Gastrocnemius medialis (tissue), 4 donors: Measurements from ENCODE around the gene WDR26. TPM values are rescaled to one million over a fixed set of nuclear protein-coding genes. Genes with fewer than 3 reads are reported as not detected.

ENCODE experiments used
- ATAC-seq, 2 donors: fragments of 150-250 bp; one replicate each; pipeline ENCODE4 v1.9.1; 2016
- DNase-seq, 2 donors: peaks; one replicate each; pipeline ENCODE4 v3.0.0-alpha.2; 2019
- H3K27ac ChIP-seq, 4 donors: fragments of 200-600 bp; sonication (generic); 1 replicate in 1 of 4; 2 replicates in 3 of 4; pipeline ENCODE4 v1.5.1; 2016 to 2018; ENCODE audit warnings: mild to moderate bottlenecking in 2 of 4, moderate library complexity in 1 of 4
- H3K27me3 ChIP-seq, 3 donors: fragments of 200-600 bp; sonication (generic) in 2 of 3; 1 replicate in 1 of 3; 2 replicates in 2 of 3; pipeline versions ENCODE4 v1.5.1 to v1.6.0; 2016 to 2019; ENCODE audit warnings: mild to moderate bottlenecking in 1 of 3, moderate library complexity in 1 of 3
- H3K36me3 ChIP-seq, 2 donors: fragments of 200-600 bp; sonication (generic) in 1 of 2; one replicate each; pipeline ENCODE4 v1.5.1; 2017 to 2018
- H3K4me1 ChIP-seq, 2 donors: fragments of 200-600 bp; sonication (generic) in 1 of 2; one replicate each; pipeline ENCODE4 v1.5.1; 2016 to 2017; ENCODE audit warnings: mild to moderate bottlenecking in 2 of 2
- H3K4me3 ChIP-seq, 4 donors: fragments of 200-600 bp; sonication (generic) in 3 of 4; 1 replicate in 1 of 4; 2 replicates in 3 of 4; pipeline ENCODE4 v1.5.1; 2016 to 2019; ENCODE audit warnings: mild to moderate bottlenecking in 2 of 4
- H3K9me3 ChIP-seq, 3 donors: fragments of 200-600 bp; sonication (generic) in 2 of 3; 1 replicate in 1 of 3; 2 replicates in 2 of 3; pipeline ENCODE4 v1.5.1; 2016 to 2019
- POLR2A ChIP-seq, 2 donors: fragments of 450-650 bp; IDR thresholded peaks; one replicate each; pipeline ENCODE4 v1.6.1; 2017; ENCODE audit warnings: antibody characterized with exemption in 2 of 2, mild to moderate bottlenecking in 2 of 2, moderate library complexity in 2 of 2
- in situ Hi-C, 4 donors: fragments of 200-750 bp; cut with MboI; loops; one replicate each; pipeline versions ENCODE4 v1.15.0 to v1.8.0; 2017; ENCODE audit warnings: low sequenced_read_pairs in 4 of 4
- intact Hi-C: fragments of 100-400 bp; cut with DNase I; formaldehyde crosslinking; loops from one replicate; pipeline ENCODE4 v1.15.1; 2023; ENCODE audit warnings: low total_unique reads
- total RNA-seq, 4 donors: library from RNA; depleted of rRNA; stranded (reverse); fragments of >200 nt; gene quantifications; one replicate each; pipeline versions ENCODE4 v1.1.0 to v1.2.3, GENCODE V29; 2016
- TF ChIP-seq, protein P1 (sequence below), 5 experiments: fragments of 450-650 bp in 3 of 5; fragments of 200-600 bp in 2 of 5; sonication (generic) in 2 of 5; IDR thresholded peaks in 4 of 5; conservative IDR thresholded peaks in 1 of 5; 1 replicate in 4 of 5; 2 replicates in 1 of 5; pipeline ENCODE4 v1.5.1; 2016 to 2019; ENCODE audit warnings: antibody characterized with exemption in 5 of 5, mild to moderate bottlenecking in 3 of 5, moderate library complexity in 3 of 5

Gene WDR26
- total RNA-seq, 4 donors from 2014 or later: 62.1 to 86.5 (median 74.0) TPM

DNA sequence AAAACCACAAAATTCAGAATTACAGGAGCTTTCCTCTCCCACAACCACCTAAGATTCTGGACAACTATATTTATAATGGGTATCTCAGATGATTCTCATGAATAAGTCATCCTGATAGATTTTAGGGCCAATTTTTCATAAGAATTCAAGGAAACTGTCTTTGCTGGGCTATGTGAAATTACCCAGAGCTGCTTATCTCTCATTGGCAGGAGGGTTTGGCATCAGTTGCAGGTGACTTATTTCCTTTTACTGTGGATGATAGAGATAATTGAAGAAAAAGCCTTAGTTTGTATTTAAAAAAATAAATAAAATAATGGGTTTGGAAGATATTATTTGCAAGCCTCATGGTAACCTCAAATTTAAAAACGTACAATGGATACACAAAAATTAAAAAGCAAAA is 38.2 kb upstream of the WDR26 start:
- no peak for TF ChIP-seq POLR2A (IDR thresholded peaks at IDR 0.05)
- TF ChIP-seq, protein P1, sequence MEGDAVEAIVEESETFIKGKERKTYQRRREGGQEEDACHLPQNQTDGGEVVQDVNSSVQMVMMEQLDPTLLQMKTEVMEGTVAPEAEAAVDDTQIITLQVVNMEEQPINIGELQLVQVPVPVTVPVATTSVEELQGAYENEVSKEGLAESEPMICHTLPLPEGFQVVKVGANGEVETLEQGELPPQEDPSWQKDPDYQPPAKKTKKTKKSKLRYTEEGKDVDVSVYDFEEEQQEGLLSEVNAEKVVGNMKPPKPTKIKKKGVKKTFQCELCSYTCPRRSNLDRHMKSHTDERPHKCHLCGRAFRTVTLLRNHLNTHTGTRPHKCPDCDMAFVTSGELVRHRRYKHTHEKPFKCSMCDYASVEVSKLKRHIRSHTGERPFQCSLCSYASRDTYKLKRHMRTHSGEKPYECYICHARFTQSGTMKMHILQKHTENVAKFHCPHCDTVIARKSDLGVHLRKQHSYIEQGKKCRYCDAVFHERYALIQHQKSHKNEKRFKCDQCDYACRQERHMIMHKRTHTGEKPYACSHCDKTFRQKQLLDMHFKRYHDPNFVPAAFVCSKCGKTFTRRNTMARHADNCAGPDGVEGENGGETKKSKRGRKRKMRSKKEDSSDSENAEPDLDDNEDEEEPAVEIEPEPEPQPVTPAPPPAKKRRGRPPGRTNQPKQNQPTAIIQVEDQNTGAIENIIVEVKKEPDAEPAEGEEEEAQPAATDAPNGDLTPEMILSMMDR (IDR thresholded peaks at IDR 0.05 in 4 of 5, conservative IDR thresholded peaks at IDR 0.05 in 1 of 5): no peak
- no peak overlapping the region for H3K27ac ChIP-seq
- intact Hi-C loops: no loop called here
- no peak overlapping the region for H3K4me3 ChIP-seq
- H3K9me3 ChIP-seq: no peaks in the 10 kb centered on the region
- in situ Hi-C loops: loop anchor here in 1 of 4 donors (25.0 kb wide), 1 partner anchor 136 kb away; the partner anchor contains the start of gene NVL
- ATAC-seq: no peak
- no peak for DNase-seq
- no peaks in the 10 kb centered on the region for H3K27me3 ChIP-seq
- no peaks in the 10 kb centered on the region for H3K36me3 ChIP-seq
- no peaks in the 10 kb centered on the region for H3K4me1 ChIP-seq

DNA sequence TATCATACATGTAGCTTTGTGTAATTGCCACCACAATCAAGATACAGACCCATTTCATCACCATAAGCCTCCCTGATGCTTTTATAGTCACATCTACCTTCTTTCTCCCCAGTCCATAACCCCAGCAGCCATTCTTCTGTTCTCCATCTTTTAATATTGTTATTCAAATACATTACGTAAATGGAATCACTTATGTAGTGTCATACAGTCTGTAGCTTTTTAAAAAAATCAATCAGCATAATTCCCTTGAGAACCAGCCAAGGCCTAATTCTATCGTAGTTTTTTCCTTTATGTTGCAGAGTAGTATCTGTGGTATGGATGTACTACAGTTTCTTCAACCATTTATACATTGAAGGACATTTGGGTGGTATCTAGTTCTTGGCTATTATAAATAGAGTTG is 31.6 kb upstream of the WDR26 start:
- DNase-seq (no peak), ATAC-seq (no peak)
- H3K9me3 ChIP-seq: no peaks in the 10 kb centered on the region
- H3K4me1 ChIP-seq: no peaks in the 10 kb centered on the region
- H3K36me3 ChIP-seq: no peaks in the 10 kb centered on the region
- TF ChIP-seq, protein P1 (IDR thresholded peaks at IDR 0.05 in 4 of 5, conservative IDR thresholded peaks at IDR 0.05 in 1 of 5): no peak
- no peak for TF ChIP-seq POLR2A (IDR thresholded peaks at IDR 0.05)
- intact Hi-C loops: no loop called here
- no peak overlapping the region for H3K27ac ChIP-seq
- H3K4me3 ChIP-seq: no peak overlapping the region
- in situ Hi-C loops: loop anchor here in 3 of 4 donors (10.0 to 25.0 kb wide), 3 partner anchors 129 to 351 kb away; partner anchors contain the start of genes FBXO28 (in 1 of the 3) and NVL (in 1 of the 3)
- H3K27me3 ChIP-seq: no peaks in the 10 kb centered on the region

DNA sequence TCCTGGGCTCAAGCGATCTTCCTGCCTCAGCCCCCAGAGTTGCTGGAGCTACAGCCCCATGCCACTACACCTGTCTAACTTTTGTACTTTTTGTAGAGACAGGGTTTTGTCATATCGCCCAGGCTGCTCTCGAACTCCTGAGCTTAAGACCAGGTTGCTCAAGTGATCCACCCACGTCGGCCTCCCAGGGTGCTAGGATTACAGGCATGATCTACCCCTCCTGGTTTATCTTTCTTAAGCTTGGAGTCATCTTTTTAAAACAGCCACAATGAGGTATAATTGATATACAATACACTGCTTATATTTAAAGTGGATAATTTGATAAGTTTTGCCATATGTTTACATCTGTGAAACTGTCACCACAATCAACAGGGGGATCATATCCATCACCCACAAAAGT is 25.4 kb upstream of the WDR26 start:
- no peak for DNase-seq
- TF ChIP-seq POLR2A (IDR thresholded peaks at IDR 0.05): no peak
- TF ChIP-seq, protein P1 (IDR thresholded peaks at IDR 0.05 in 4 of 5, conservative IDR thresholded peaks at IDR 0.05 in 1 of 5): no peak
- peak overlapping the region in 1 of 4 donors; percentile 35 for H3K27ac ChIP-seq
- H3K4me1 ChIP-seq: peaks cover 16 to 26% of the 10 kb centered on the region in 2 donors
- no peak overlapping the region for H3K4me3 ChIP-seq
- ATAC-seq: no peak
- no peaks in the 10 kb centered on the region for H3K9me3 ChIP-seq
- in situ Hi-C loops: loop anchor here (5.0 to 25.0 kb wide), 6 partner anchors 123 to 345 kb away; partner anchors contain the start of genes NVL (in 2 of the 4) and FBXO28 (in 1 of the 4)
- H3K36me3 ChIP-seq: no peaks in the 10 kb centered on the region
- intact Hi-C loops: loop anchor here (5.0 kb wide), 2 partner anchors 103 to 573 kb away; partner anchors contain the start of gene CNIH4
- H3K27me3 ChIP-seq: no peaks in the 10 kb centered on the region

DNA sequence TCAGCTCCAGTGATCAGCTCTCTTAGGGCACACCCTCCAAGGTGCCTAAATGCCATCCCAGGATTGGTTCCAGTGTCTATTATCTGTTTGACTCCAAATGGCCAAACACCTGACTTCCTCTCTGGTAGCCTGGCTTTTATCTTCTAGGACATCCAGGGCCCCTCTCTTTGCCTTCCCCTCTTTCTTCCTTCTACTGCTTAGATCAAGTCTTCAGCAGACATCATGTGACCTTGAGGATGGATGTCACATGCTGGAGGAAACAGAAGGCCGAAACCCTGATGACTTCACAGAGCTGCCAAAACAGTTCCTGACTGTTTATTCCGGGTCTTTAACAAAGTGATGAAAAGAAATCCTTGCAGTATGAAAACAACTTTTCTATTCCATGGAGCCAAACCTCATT is 24.4 kb upstream of the WDR26 start:
- TF ChIP-seq, protein P1 (IDR thresholded peaks at IDR 0.05 in 4 of 5, conservative IDR thresholded peaks at IDR 0.05 in 1 of 5): no peak
- TF ChIP-seq POLR2A (IDR thresholded peaks at IDR 0.05): no peak
- Histone ChIP-seq H3K27me3 (no peaks in the 10 kb centered on the region), H3K36me3 (no peaks in the 10 kb centered on the region), H3K4me3 (no peak overlapping the region), H3K27ac (peak overlapping the region in 3 of 4 donors; percentile 42 to 47 (median 46)), H3K9me3 (no peaks in the 10 kb centered on the region), H3K4me1 (peaks cover 16 to 26% of the 10 kb centered on the region in 2 donors)
- intact Hi-C loops: loop anchor here (5.0 kb wide), 2 partner anchors 102 to 572 kb away; partner anchors contain the start of gene CNIH4
- DNase-seq: no peak
- in situ Hi-C loops: loop anchor here in 3 of 4 donors (5.0 to 25.0 kb wide), 4 partner anchors 122 to 342 kb away; partner anchors contain the start of gene NVL (in 2 of the 3)
- ATAC-seq: no peak
